Suprapubic skin (tissue), 3 donors: Measurements from ENCODE around the gene ENAH.

Experiments
- POLR2AphosphoS5 ChIP-seq, 3 donors: sonication (generic); formaldehyde crosslinking; IDR thresholded peaks; one replicate each; pipeline ENCODE4 v1.6.1; 2017; ENCODE audit warnings: antibody characterized with exemption in 3 of 3
- TF ChIP-seq, protein P1 (sequence below), 2 donors: fragments of 200-600 bp in 1 of 2; fragments of 450-650 bp in 1 of 2; sonication (generic) in 1 of 2; IDR thresholded peaks; one replicate each; pipeline ENCODE4 v1.5.1; 2016 to 2019; ENCODE audit warnings: antibody characterized with exemption in 2 of 2, mild to moderate bottlenecking in 1 of 2, moderate library complexity in 1 of 2

DNA sequence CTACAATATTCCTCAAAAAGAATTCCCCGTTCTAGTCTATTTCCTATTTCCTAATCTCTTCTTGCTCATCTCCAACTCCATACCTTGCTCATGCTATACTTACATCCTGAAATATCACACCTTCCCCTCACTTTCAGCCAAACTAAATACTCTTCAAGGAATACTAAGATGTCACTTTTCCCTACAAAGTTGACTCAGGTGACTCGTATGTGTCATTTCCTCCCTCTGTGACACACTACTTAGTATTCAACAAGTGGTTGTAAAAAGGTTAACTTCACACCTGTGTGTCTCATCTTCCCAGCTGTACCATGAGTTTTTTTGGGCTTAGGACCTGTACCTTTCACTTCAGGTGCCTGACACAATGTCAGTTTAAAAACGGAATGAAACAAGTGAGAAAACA is 143.2 kb downstream of the ENAH start:
- TF ChIP-seq, protein P1, sequence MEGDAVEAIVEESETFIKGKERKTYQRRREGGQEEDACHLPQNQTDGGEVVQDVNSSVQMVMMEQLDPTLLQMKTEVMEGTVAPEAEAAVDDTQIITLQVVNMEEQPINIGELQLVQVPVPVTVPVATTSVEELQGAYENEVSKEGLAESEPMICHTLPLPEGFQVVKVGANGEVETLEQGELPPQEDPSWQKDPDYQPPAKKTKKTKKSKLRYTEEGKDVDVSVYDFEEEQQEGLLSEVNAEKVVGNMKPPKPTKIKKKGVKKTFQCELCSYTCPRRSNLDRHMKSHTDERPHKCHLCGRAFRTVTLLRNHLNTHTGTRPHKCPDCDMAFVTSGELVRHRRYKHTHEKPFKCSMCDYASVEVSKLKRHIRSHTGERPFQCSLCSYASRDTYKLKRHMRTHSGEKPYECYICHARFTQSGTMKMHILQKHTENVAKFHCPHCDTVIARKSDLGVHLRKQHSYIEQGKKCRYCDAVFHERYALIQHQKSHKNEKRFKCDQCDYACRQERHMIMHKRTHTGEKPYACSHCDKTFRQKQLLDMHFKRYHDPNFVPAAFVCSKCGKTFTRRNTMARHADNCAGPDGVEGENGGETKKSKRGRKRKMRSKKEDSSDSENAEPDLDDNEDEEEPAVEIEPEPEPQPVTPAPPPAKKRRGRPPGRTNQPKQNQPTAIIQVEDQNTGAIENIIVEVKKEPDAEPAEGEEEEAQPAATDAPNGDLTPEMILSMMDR (IDR thresholded peaks at IDR 0.05) = no peak
- no peak for TF ChIP-seq POLR2AphosphoS5 (IDR thresholded peaks at IDR 0.05)
